AG04449 (cell line): ENCODE measurements around the gene SETBP1.

Experiments used
- CTCF ChIA-PET: fragments of 350-600 bp; formaldehyde crosslinking; extraction: SDS; loops from one replicate; lab custom pipeline; 2021; ENCODE audit warnings: antibody characterized with exemption; lab: Yijun Ruan, JAX
- POLR2A ChIA-PET: fragments of 400-600, 350-600 bp; formaldehyde crosslinking; extraction: SDS; loops from one replicate; lab custom pipeline; 2020; ENCODE audit warnings: antibody characterized with exemption, inconsistent platforms; lab: Yijun Ruan, JAX
- DNase-seq: peaks from one replicate; pipeline ENCODE4 v3.0.0-alpha.2; 2010; ENCODE audit warnings: low read depth, low spot score
- H3K4me3 ChIP-seq: 2 replicates; pipeline ENCODE4 v1.5.1; 2011; ENCODE audit warnings: low read depth, mild to moderate bottlenecking, control low read depth, low read length
- CTCF ChIP-seq: IDR thresholded peaks from one replicate; pipeline ENCODE4 v1.5.1; 2011; ENCODE audit warnings: mild to moderate bottlenecking, moderate library complexity, low read length, control low read depth, inconsistent platforms; ENCODE audit not compliant: insufficient read depth; ENCODE audit errors: missing control alignments

The SETBP1 gene

GRCh38 chr18:44740000-44740399 is 59.3 kb downstream of the SETBP1 start:
- TF ChIP-seq CTCF = no peak
- no peak for DNase-seq
- H3K4me3 ChIP-seq = no peak overlapping the region
- ChIA-PET CTCF (no interaction called here), POLR2A (no interaction called here)

GRCh38 chr18:44741085-44741484 is 60.4 kb downstream of the SETBP1 start:
- TF ChIP-seq CTCF = no peak
- ChIA-PET CTCF (no interaction called here), POLR2A (no interaction called here)
- H3K4me3 ChIP-seq = no peak overlapping the region
- no peak for DNase-seq

DNA sequence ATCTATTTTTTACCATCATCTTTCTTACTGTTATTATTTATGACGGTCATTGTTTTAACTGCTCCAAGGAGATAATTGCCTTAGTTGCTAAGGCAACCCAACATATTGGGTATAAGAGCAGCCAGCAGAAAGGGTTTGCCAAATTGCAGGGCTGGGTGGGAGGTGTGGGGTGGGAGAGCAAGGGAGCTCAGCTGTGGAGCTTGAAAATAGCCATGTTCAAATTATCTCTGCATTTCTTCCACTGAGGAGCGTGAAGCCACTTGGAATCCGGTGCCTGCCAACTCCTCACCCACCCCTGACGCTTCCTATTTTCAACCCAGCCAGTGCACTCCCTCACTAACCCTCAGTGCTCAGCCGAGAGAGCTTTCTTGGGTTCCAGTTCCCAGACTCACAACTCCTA is 60.8 kb downstream of the SETBP1 start:
- CTCF ChIA-PET = no interaction called here
- no peak overlapping the region for H3K4me3 ChIP-seq

GRCh38 chr18:44742126-44742525 is 61.4 kb downstream of the SETBP1 start:
- no peak for TF ChIP-seq CTCF
- DNase-seq = no peak
- POLR2A ChIA-PET = interaction anchor here (0.7 kb wide), 1 partner anchor 12 kb away, joined by 3 read pairs; no protein-coding TSS in a partner anchor
- CTCF ChIA-PET = no interaction called here
- no peak overlapping the region for H3K4me3 ChIP-seq

More for the DNA sequence above, 60.8 kb downstream of the SETBP1 start:
- no peak for DNase-seq
- POLR2A ChIA-PET = no interaction called here
- no peak for TF ChIP-seq CTCF

GRCh38 chr18:44742718-44743311 is 62.1 kb downstream of the SETBP1 start:
- CTCF ChIA-PET = no interaction called here
- TF ChIP-seq CTCF = no peak
- no peak overlapping the region for H3K4me3 ChIP-seq
- DNase-seq = no peak
- POLR2A ChIA-PET = interaction anchor here (0.7 kb wide), 1 partner anchor 13 kb away, joined by 3 read pairs; no protein-coding TSS in a partner anchor

- H3K4me3 ChIP-seq = no peak overlapping the region
- no peak for TF ChIP-seq CTCF
- POLR2A ChIA-PET = no interaction called here
- CTCF ChIA-PET = interaction anchor here (1.0 kb wide), 1 partner anchor 83 kb away, joined by 4 read pairs; no protein-coding TSS in a partner anchor
- no peak for DNase-seq
These were observed 62.9 kb downstream of the SETBP1 start for GRCh38 chr18:44743631-44744030.
